ENCODE data around the gene ITIH5.

Gene ITIH5

GRCh38 chr10:7587168-7587864 is 79.5 kb downstream of the ITIH5 start:
- peaks cover 0 to 3% (median 0%) of the 10 kb centered on the region in 4 experiments for H3K4me1 ChIP-seq (ENCODE audit: control extremely low read depth in 1 of 4, control insufficient read depth in 4 of 4, insufficient read depth in 4 of 4, low read length in 3 of 4)
- H3K27ac ChIP-seq (ENCODE audit: insufficient read depth in 1 of 2, low read depth in 1 of 2, low read length in 2 of 2, poor library complexity in 1 of 2, severe bottlenecking in 2 of 2): no peak overlapping the region
- DNase-seq: no peak
- no peak overlapping the region for H3K4me3 ChIP-seq (ENCODE audit: control insufficient read depth in 1 of 7, extremely low read depth in 1 of 7, insufficient read depth in 4 of 7, low read depth in 2 of 7, low read length in 6 of 7)
- 97% methylated on average over 13 of the region's 13 CpGs for WGBS (ENCODE audit: insufficient coverage)
- CTCF ChIA-PET: no interaction called here
- POLR2A ChIA-PET: no interaction called here
- H3K9me3 ChIP-seq (ENCODE audit: control extremely low read depth in 1 of 5, control insufficient read depth in 4 of 5, insufficient read depth in 2 of 5, low read depth in 1 of 5, low read length in 4 of 5): no peaks in the 10 kb centered on the region
- H3K36me3 ChIP-seq (ENCODE audit: control insufficient read depth in 4 of 4, insufficient read depth in 4 of 4, low read length in 3 of 4): no peaks in the 10 kb centered on the region
- H3K27me3 ChIP-seq (replicated peaks in 2 of 5; ENCODE audit: control insufficient read depth in 4 of 5, insufficient read depth in 5 of 5, low read length in 4 of 5): peaks cover 0 to 3% (median 0%) of the 10 kb centered on the region in 5 experiments

GRCh38 chr10:7585228-7585627 is 81.5 kb downstream of the ITIH5 start:
- POLR2A ChIA-PET: no interaction called here
- Histone ChIP-seq H3K36me3 (ENCODE audit: control insufficient read depth in 4 of 4, insufficient read depth in 4 of 4, low read length in 3 of 4) (no peaks in the 10 kb centered on the region), H3K27me3 (replicated peaks in 2 of 5; ENCODE audit: control insufficient read depth in 4 of 5, insufficient read depth in 5 of 5, low read length in 4 of 5) (peaks cover 0 to 3% (median 0%) of the 10 kb centered on the region in 5 experiments), H3K4me1 (ENCODE audit: control extremely low read depth in 1 of 4, control insufficient read depth in 4 of 4, insufficient read depth in 4 of 4, low read length in 3 of 4) (no peaks in the 10 kb centered on the region), H3K9me3 (ENCODE audit: control extremely low read depth in 1 of 5, control insufficient read depth in 4 of 5, insufficient read depth in 2 of 5, low read depth in 1 of 5, low read length in 4 of 5) (no peaks in the 10 kb centered on the region), H3K27ac (ENCODE audit: insufficient read depth in 1 of 2, low read depth in 1 of 2, low read length in 2 of 2, poor library complexity in 1 of 2, severe bottlenecking in 2 of 2) (no peak overlapping the region), H3K4me3 (ENCODE audit: control insufficient read depth in 1 of 7, extremely low read depth in 1 of 7, insufficient read depth in 4 of 7, low read depth in 2 of 7, low read length in 6 of 7) (no peak overlapping the region)
- 96% methylated on average over 4 of the region's 8 CpGs for WGBS (ENCODE audit: insufficient coverage)
- CTCF ChIA-PET: no interaction called here
- DNase-seq: no peak

GRCh38 chr10:7583626-7584025 is 83.1 kb downstream of the ITIH5 start:
- Histone ChIP-seq H3K36me3 (ENCODE audit: control insufficient read depth in 4 of 4, insufficient read depth in 4 of 4, low read length in 3 of 4) (no peaks in the 10 kb centered on the region), H3K4me3 (ENCODE audit: control insufficient read depth in 1 of 7, extremely low read depth in 1 of 7, insufficient read depth in 4 of 7, low read depth in 2 of 7, low read length in 6 of 7) (no peak overlapping the region), H3K27me3 (replicated peaks in 2 of 5; ENCODE audit: control insufficient read depth in 4 of 5, insufficient read depth in 5 of 5, low read length in 4 of 5) (peaks cover 0 to 3% (median 0%) of the 10 kb centered on the region in 5 experiments), H3K9me3 (ENCODE audit: control extremely low read depth in 1 of 5, control insufficient read depth in 4 of 5, insufficient read depth in 2 of 5, low read depth in 1 of 5, low read length in 4 of 5) (no peaks in the 10 kb centered on the region), H3K4me1 (ENCODE audit: control extremely low read depth in 1 of 4, control insufficient read depth in 4 of 4, insufficient read depth in 4 of 4, low read length in 3 of 4) (no peaks in the 10 kb centered on the region), H3K27ac (ENCODE audit: insufficient read depth in 1 of 2, low read depth in 1 of 2, low read length in 2 of 2, poor library complexity in 1 of 2, severe bottlenecking in 2 of 2) (no peak overlapping the region)
- no peak for DNase-seq
- POLR2A ChIA-PET: no interaction called here
- CTCF ChIA-PET: interaction anchor here (1.5 kb wide), 1 partner anchor 11 kb away, joined by 3 read pairs; no protein-coding TSS in a partner anchor
- 90% methylated on average over 3 of the region's 3 CpGs for WGBS (ENCODE audit: insufficient coverage)

- ChIA-PET POLR2A (no interaction called here), CTCF (no interaction called here)
- peaks cover 0 to 2% (median 0%) of the 10 kb centered on the region in 5 experiments for H3K9me3 ChIP-seq (ENCODE audit: control extremely low read depth in 1 of 5, control insufficient read depth in 4 of 5, insufficient read depth in 2 of 5, low read depth in 1 of 5, low read length in 4 of 5)
- H3K36me3 ChIP-seq (ENCODE audit: control insufficient read depth in 4 of 4, insufficient read depth in 4 of 4, low read length in 3 of 4): no peaks in the 10 kb centered on the region
- no peaks in the 10 kb centered on the region for H3K4me1 ChIP-seq (ENCODE audit: control extremely low read depth in 1 of 4, control insufficient read depth in 4 of 4, insufficient read depth in 4 of 4, low read length in 3 of 4)
- DNase-seq: no peak
- H3K27me3 ChIP-seq (replicated peaks in 2 of 5; ENCODE audit: control insufficient read depth in 4 of 5, insufficient read depth in 5 of 5, low read length in 4 of 5): peaks cover 0 to 5% (median 0%) of the 10 kb centered on the region in 5 experiments
- no peak overlapping the region for H3K4me3 ChIP-seq (ENCODE audit: control insufficient read depth in 1 of 7, extremely low read depth in 1 of 7, insufficient read depth in 4 of 7, low read depth in 2 of 7, low read length in 6 of 7)
- H3K27ac ChIP-seq (ENCODE audit: insufficient read depth in 1 of 2, low read depth in 1 of 2, low read length in 2 of 2, poor library complexity in 1 of 2, severe bottlenecking in 2 of 2): no peak overlapping the region
- WGBS (ENCODE audit: insufficient coverage): 100% methylated on average over 2 of the region's 5 CpGs
These were observed 86.2 kb downstream of the ITIH5 start for GRCh38 chr10:7580520-7580919.

- no peaks in the 10 kb centered on the region for H3K4me1 ChIP-seq (ENCODE audit: control extremely low read depth in 1 of 4, control insufficient read depth in 4 of 4, insufficient read depth in 4 of 4, low read length in 3 of 4)
- H3K27ac ChIP-seq (ENCODE audit: insufficient read depth in 1 of 2, low read depth in 1 of 2, low read length in 2 of 2, poor library complexity in 1 of 2, severe bottlenecking in 2 of 2): no peak overlapping the region
- WGBS (ENCODE audit: insufficient coverage): 95% methylated on average over 23 of the region's 25 CpGs
- ChIA-PET CTCF (no interaction called here), POLR2A (no interaction called here)
- peaks cover 0 to 2% (median 0%) of the 10 kb centered on the region in 5 experiments for H3K9me3 ChIP-seq (ENCODE audit: control extremely low read depth in 1 of 5, control insufficient read depth in 4 of 5, insufficient read depth in 2 of 5, low read depth in 1 of 5, low read length in 4 of 5)
- no peak overlapping the region for H3K4me3 ChIP-seq (ENCODE audit: control insufficient read depth in 1 of 7, extremely low read depth in 1 of 7, insufficient read depth in 4 of 7, low read depth in 2 of 7, low read length in 6 of 7)
- DNase-seq: no peak
- H3K36me3 ChIP-seq (ENCODE audit: control insufficient read depth in 4 of 4, insufficient read depth in 4 of 4, low read length in 3 of 4): no peaks in the 10 kb centered on the region
- peaks cover 0 to 5% (median 0%) of the 10 kb centered on the region in 5 experiments for H3K27me3 ChIP-seq (replicated peaks in 2 of 5; ENCODE audit: control insufficient read depth in 4 of 5, insufficient read depth in 5 of 5, low read length in 4 of 5)
These were observed 87.1 kb downstream of the ITIH5 start for GRCh38 chr10:7579681-7580080.

- CTCF ChIA-PET: no interaction called here
- Histone ChIP-seq H3K36me3 (ENCODE audit: control insufficient read depth in 4 of 4, insufficient read depth in 4 of 4, low read length in 3 of 4) (no peaks in the 10 kb centered on the region), H3K27ac (ENCODE audit: insufficient read depth in 1 of 2, low read depth in 1 of 2, low read length in 2 of 2, poor library complexity in 1 of 2, severe bottlenecking in 2 of 2) (no peak overlapping the region), H3K4me1 (ENCODE audit: control extremely low read depth in 1 of 4, control insufficient read depth in 4 of 4, insufficient read depth in 4 of 4, low read length in 3 of 4) (peaks cover 0 to 7% (median 3%) of the 10 kb centered on the region in 4 experiments), H3K9me3 (ENCODE audit: control extremely low read depth in 1 of 5, control insufficient read depth in 4 of 5, insufficient read depth in 2 of 5, low read depth in 1 of 5, low read length in 4 of 5) (peaks cover 0 to 2% (median 0%) of the 10 kb centered on the region in 5 experiments), H3K4me3 (ENCODE audit: control insufficient read depth in 1 of 7, extremely low read depth in 1 of 7, insufficient read depth in 4 of 7, low read depth in 2 of 7, low read length in 6 of 7) (no peak overlapping the region), H3K27me3 (replicated peaks in 2 of 5; ENCODE audit: control insufficient read depth in 4 of 5, insufficient read depth in 5 of 5, low read length in 4 of 5) (peaks cover 0 to 5% (median 0%) of the 10 kb centered on the region in 5 experiments)
- no peak for DNase-seq
- POLR2A ChIA-PET: no interaction called here
- 100% methylated on average over 4 of the region's 5 CpGs for WGBS (ENCODE audit: insufficient coverage)
These were observed 89.2 kb downstream of the ITIH5 start for GRCh38 chr10:7577579-7577978.

GRCh38 chr10:7577176-7577575 is 89.6 kb downstream of the ITIH5 start:
- WGBS (ENCODE audit: insufficient coverage): 96% methylated on average over 4 of the region's 4 CpGs
- H3K9me3 ChIP-seq (ENCODE audit: control extremely low read depth in 1 of 5, control insufficient read depth in 4 of 5, insufficient read depth in 2 of 5, low read depth in 1 of 5, low read length in 4 of 5): peaks cover 0 to 2% (median 0%) of the 10 kb centered on the region in 5 experiments
- H3K27ac ChIP-seq (ENCODE audit: insufficient read depth in 1 of 2, low read depth in 1 of 2, low read length in 2 of 2, poor library complexity in 1 of 2, severe bottlenecking in 2 of 2): no peak overlapping the region
- ChIA-PET CTCF (no interaction called here), POLR2A (no interaction called here)
- H3K27me3 ChIP-seq (replicated peaks in 2 of 5; ENCODE audit: control insufficient read depth in 4 of 5, insufficient read depth in 5 of 5, low read length in 4 of 5): peaks cover 0 to 5% (median 0%) of the 10 kb centered on the region in 5 experiments
- peaks cover 0 to 11% (median 7%) of the 10 kb centered on the region in 4 experiments for H3K4me1 ChIP-seq (ENCODE audit: control extremely low read depth in 1 of 4, control insufficient read depth in 4 of 4, insufficient read depth in 4 of 4, low read length in 3 of 4)
- no peak for DNase-seq
- H3K36me3 ChIP-seq (ENCODE audit: control insufficient read depth in 4 of 4, insufficient read depth in 4 of 4, low read length in 3 of 4): no peaks in the 10 kb centered on the region
- no peak overlapping the region for H3K4me3 ChIP-seq (ENCODE audit: control insufficient read depth in 1 of 7, extremely low read depth in 1 of 7, insufficient read depth in 4 of 7, low read depth in 2 of 7, low read length in 6 of 7)
